Activated CD8-positive, alpha-beta T cell treated with anti-CD3 and anti-CD28 coated beads for 36 hours (primary cell): Measurements from ENCODE around the gene CSNK1A1. TPM values are rescaled to one million over a fixed set of nuclear protein-coding genes. Genes with fewer than 3 reads are reported as not detected.

Experiments
- ATAC-seq: fragments of 200-7000 bp; cut with Tn5 transposase; one replicate; pipeline ENCODE4 v1.10.0; 2021; ENCODE audit warnings: mild to moderate bottlenecking, moderate library complexity
- CTCF ChIA-PET: fragments of 350-600 bp; sonication (Branson Sonifier 250); formaldehyde crosslinking; loops from one replicate; lab custom pipeline; 2021; ENCODE audit warnings: antibody characterized with exemption; lab: Charles Lee
- POLR2A ChIA-PET: fragments of 350-600 bp; sonication (Branson Sonifier 250); formaldehyde crosslinking; loops from one replicate; lab custom pipeline; 2021; ENCODE audit warnings: antibody characterized with exemption; lab: Charles Lee
- DNase-seq: peaks from one replicate; pipeline ENCODE4 v3.0.0-alpha.2; 2020
- H3K27ac Mint-ChIP-seq: one replicate; pipeline ENCODE4 v1.8.0; 2021; ENCODE audit warnings: mild to moderate bottlenecking, mixed read lengths
- H3K27me3 Mint-ChIP-seq: one replicate; pipeline ENCODE4 v1.8.0; 2021; ENCODE audit warnings: mixed read lengths
- H3K36me3 Mint-ChIP-seq: one replicate; pipeline ENCODE4 v1.8.0; 2021; ENCODE audit warnings: low read depth, mixed read lengths
- H3K4me1 Mint-ChIP-seq: one replicate; pipeline ENCODE4 v1.8.0; 2021; ENCODE audit warnings: low read depth, mixed read lengths
- H3K4me3 Mint-ChIP-seq: one replicate; pipeline ENCODE4 v1.8.0; 2021; ENCODE audit warnings: mild to moderate bottlenecking, moderate library complexity, mixed read lengths
- H3K9me3 Mint-ChIP-seq: one replicate; pipeline ENCODE4 v1.8.0; 2021; ENCODE audit warnings: mixed read lengths
- CTCF ChIP-seq: fragments of 200-600 bp; IDR thresholded peaks from one replicate; pipeline ENCODE4 v1.8.0; 2022; ENCODE audit warnings: antibody characterized with exemption, mild to moderate bottlenecking
- intact Hi-C: fragments of 100-400 bp; cut with micrococcal nuclease; formaldehyde crosslinking; loops from one replicate; pipeline ENCODE4 v1.10.0; 2022
- total RNA-seq, 2 experiments: library from RNA; stranded (reverse); gene quantifications; one replicate each; pipeline ENCODE4 v1.2.3, GENCODE V29; 2021

Gene CSNK1A1
- total RNA-seq, 2 experiments from 2014 or later: 154 to 168 TPM

- ATAC-seq: peak; percentile 92
- Mint-ChIP-seq H3K27me3 (peaks cover 7% of the 10 kb centered on the region), H3K27ac (peak overlapping the region; percentile 90), H3K36me3 (no peaks in the 10 kb centered on the region), H3K4me3 (no peak overlapping the region), H3K9me3 (no peaks in the 10 kb centered on the region), H3K4me1 (peaks cover 19% of the 10 kb centered on the region)
- POLR2A ChIA-PET: interaction anchor here (1.1 kb wide), 1 partner anchor 26 kb away, joined by 4 read pairs; no protein-coding TSS in a partner anchor
- TF ChIP-seq CTCF: no peak
- DNase-seq: peak; percentile 37
- intact Hi-C loops: no loop called here
- CTCF ChIA-PET: interaction anchor here (0.8 to 2.1 kb wide), 9 partner anchors 10 to 195 kb away, joined by 3 to 10 read pairs (median 5); no protein-coding TSS in a partner anchor
These were observed 24.8 kb upstream of the CSNK1A1 start for GRCh38 chr5:149576021-149576420.

- ChIA-PET POLR2A (interaction anchor here (1.1 kb wide), 1 partner anchor 25 kb away, joined by 4 read pairs; no protein-coding TSS in a partner anchor), CTCF (interaction anchor here (0.8 to 2.1 kb wide), 7 partner anchors 10 to 207 kb away, joined by 3 to 10 read pairs (median 5); no protein-coding TSS in a partner anchor)
- DNase-seq (no peak), ATAC-seq (no peak)
- H3K4me1 Mint-ChIP-seq: peaks cover 11% of the 10 kb centered on the region
- peaks cover under 1% of the 10 kb centered on the region for H3K27me3 Mint-ChIP-seq
- no peak for TF ChIP-seq CTCF
- no peaks in the 10 kb centered on the region for H3K36me3 Mint-ChIP-seq
- H3K4me3 Mint-ChIP-seq: no peak overlapping the region
- intact Hi-C loops: no loop called here
- no peak overlapping the region for H3K27ac Mint-ChIP-seq
- H3K9me3 Mint-ChIP-seq: no peaks in the 10 kb centered on the region
These were observed 23.9 kb upstream of the CSNK1A1 start for GRCh38 chr5:149575131-149575530.

GRCh38 chr5:149572576-149573231, 21.5 kb upstream of the CSNK1A1 start:
- ChIA-PET CTCF (interaction anchor here (1.6 to 1.8 kb wide), 2 partner anchors 8 to 10 kb away, joined by 4 read pairs; no protein-coding TSS in a partner anchor), POLR2A (no interaction called here)
- H3K27ac Mint-ChIP-seq: no peak overlapping the region

GRCh38 chr5:149572170-149572569, 20.9 kb upstream of the CSNK1A1 start:
- Mint-ChIP-seq H3K4me3 (no peak overlapping the region), H3K27me3 (no peaks in the 10 kb centered on the region), H3K4me1 (peaks cover 11% of the 10 kb centered on the region), H3K27ac (no peak overlapping the region), H3K36me3 (no peaks in the 10 kb centered on the region), H3K9me3 (no peaks in the 10 kb centered on the region)
- no peak for TF ChIP-seq CTCF
- DNase-seq (no peak), ATAC-seq (no peak)
- intact Hi-C loops: no loop called here
- ChIA-PET CTCF (interaction anchor here (1.3 to 1.8 kb wide), 3 partner anchors 7 to 190 kb away, joined by 4 to 5 read pairs (median 4); no protein-coding TSS in a partner anchor), POLR2A (no interaction called here)

More at GRCh38 chr5:149572576-149573231, 21.5 kb upstream of the CSNK1A1 start:
- no peaks in the 10 kb centered on the region for H3K27me3 Mint-ChIP-seq
- no peaks in the 10 kb centered on the region for H3K36me3 Mint-ChIP-seq
- H3K9me3 Mint-ChIP-seq: no peaks in the 10 kb centered on the region
- no peak for ATAC-seq
- intact Hi-C loops: no loop called here
- TF ChIP-seq CTCF: no peak
- no peak for DNase-seq
- H3K4me1 Mint-ChIP-seq: peaks cover 11% of the 10 kb centered on the region
- H3K4me3 Mint-ChIP-seq: no peak overlapping the region

GRCh38 chr5:149567226-149567625, 16.0 kb upstream of the CSNK1A1 start:
- peaks cover 13% of the 10 kb centered on the region for H3K4me1 Mint-ChIP-seq
- H3K4me3 Mint-ChIP-seq: no peak overlapping the region
- H3K9me3 Mint-ChIP-seq: no peaks in the 10 kb centered on the region
- CTCF ChIA-PET: interaction anchor here (3.5 to 4.6 kb wide), 3 partner anchors 125 to 185 kb away, joined by 35 to 71 read pairs (median 37); no protein-coding TSS in a partner anchor
- intact Hi-C loops: no loop called here
- POLR2A ChIA-PET: no interaction called here
- no peak for TF ChIP-seq CTCF
- DNase-seq (no peak), ATAC-seq (no peak)
- no peak overlapping the region for H3K27ac Mint-ChIP-seq
- no peaks in the 10 kb centered on the region for H3K27me3 Mint-ChIP-seq
- H3K36me3 Mint-ChIP-seq: no peaks in the 10 kb centered on the region
